NCI-H1105 treated with DMSO at 0.1 percent for 48 hours (cell line): Measurements from ENCODE around the gene DGUOK.
"Not testable (repeated sequence)": the region's sequence is repeated elsewhere in the genome, so short reads cannot be mapped to it uniquely, and the experiment has no call there.

Experiments
- DNase-seq: peaks from one replicate; lab custom pipeline; 2025; lab: John Stamatoyannopoulos, UW

Gene DGUOK

DNA sequence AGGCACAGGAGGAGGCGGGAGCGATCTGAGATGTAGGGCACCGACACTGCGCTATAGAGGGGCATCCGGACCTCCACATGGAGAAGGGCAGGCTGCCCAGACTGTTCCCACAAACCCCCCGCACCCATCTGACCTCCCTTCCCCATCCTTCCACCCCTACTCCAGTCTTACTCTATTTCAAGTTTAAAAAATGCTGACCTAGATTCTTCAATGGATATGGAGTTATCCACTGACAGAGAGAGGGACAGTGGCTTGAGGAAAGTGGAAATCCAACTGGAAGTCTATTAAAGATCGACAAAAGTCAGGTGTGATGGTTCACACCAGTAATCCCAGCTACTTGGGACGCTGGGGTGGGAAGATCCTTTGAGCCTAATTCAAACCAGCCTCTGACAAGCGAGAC is 5.1 kb upstream of the DGUOK start:
- no peak for DNase-seq

DNA sequence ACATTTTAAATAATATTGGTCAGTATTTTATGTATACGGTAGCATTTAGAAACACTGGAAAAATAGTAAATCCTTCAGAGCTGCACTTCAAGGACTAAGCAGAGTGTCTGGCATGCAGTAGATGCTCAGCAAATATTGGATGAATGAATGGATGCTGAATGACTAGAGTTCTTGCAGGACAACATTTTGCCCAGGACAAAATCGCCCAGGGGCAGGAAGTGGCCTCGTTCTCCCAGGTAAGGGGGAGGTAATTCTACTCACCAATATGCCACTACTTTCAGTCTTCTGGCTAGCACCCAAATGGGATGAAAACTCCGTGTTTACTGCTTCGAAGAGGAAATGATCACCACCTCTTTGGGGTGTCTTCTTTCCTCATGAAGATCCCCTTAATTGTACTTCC is 4.0 kb upstream of the DGUOK start:
- DNase-seq, result no peak

DNA sequence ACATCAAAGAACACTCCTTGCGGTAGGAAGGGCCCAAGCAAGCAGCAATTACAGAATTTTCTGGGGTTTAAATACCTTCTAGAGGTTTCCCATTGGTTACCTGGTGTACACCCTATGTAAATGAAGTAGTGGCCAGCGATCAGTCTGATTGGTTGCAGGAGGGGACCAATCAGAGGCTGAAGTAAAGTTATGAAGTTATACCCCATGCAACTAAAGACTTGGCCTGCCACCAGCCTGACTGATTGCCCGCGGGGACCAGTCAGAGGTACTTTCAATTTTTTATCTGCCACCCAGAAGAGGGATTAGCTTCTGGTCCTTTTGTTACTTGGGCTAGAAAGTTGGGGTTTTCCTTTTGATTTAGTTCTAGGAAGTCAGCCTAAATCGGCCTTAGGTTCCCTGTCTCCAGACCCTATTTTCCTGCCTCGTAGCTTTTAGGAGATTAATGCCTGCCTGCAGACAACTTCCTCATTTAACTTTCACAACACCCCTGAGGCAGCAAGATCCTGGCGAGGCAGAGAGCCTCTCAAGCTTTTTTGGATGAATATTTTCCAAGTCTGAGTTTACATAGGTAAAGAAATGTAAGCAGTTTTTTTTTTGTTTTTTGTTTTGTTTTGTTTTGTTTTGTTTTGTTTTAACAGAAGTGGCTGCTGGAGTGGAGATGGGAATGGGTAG is 1.5 kb upstream of the DGUOK start:
- no peak for DNase-seq

DNA sequence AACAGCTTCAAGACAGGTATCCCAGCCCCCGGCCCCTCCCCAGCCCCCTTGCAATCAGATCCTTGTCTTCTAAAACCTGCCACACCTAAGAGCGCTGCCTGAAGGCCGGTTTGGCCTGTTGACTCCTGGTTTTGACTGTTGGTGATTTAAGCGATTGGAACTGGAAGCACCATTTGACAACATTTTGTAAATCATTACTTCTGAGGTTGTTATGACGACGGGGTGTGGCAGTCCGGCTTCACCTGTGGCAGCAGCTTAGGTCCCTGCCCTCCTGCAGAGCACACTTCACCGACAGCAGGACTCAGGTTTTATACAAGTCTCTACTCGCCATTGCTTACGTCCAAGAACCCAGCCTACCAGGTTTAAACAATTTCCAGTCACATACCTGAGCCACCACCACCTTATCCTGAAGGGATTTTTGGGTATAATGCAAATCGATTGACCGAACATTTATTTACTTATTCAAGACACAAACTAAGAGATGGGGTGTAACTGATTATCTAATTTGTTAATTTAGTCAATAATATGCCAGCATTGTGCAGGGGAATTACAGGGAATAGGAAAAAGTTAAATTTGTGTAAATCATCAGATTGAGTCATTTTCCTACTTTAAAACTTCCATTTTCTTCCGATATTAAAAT is 707 bp upstream of the DGUOK start:
- DNase-seq, result no peak

DNA sequence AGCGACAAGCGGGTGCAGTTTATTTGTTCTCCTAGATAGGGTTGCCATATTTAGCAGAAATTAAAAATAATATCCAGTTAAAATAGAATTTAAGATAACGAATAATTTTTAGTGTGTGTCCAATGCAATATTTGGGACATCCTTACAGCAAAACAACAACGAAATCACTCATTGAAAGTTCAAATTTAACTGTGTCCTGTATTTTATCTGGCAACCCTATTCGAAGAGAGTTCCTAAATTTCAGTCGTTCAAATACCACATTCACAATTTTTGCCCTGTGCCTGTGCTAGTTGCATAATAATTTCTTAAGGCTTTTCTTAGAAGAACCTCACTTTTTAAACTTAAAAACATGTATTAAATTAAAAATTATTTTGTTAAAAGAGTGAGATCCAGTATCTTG is 664 bp downstream of the DGUOK start:
- no peak for DNase-seq

DNA sequence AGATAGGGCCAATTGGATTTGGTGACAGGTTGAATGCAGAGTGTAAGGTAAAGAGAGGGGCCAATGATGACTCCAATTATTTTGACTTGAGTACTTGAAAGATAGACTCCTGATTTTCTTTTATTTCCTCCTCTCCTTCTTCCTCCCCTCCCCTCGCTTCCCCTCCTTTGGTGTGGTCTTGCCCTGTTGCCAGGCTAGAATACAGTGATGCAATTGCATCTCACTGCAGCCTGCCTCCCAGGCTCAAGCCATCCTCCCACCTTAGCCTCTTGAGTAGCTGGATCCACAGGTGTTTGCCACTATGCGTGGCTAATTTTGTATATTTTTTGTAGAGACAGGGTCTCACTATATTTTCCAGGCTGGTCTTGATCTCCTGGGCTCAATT is 2.3 kb downstream of the DGUOK start:
- DNase-seq, result no peak

DNA sequence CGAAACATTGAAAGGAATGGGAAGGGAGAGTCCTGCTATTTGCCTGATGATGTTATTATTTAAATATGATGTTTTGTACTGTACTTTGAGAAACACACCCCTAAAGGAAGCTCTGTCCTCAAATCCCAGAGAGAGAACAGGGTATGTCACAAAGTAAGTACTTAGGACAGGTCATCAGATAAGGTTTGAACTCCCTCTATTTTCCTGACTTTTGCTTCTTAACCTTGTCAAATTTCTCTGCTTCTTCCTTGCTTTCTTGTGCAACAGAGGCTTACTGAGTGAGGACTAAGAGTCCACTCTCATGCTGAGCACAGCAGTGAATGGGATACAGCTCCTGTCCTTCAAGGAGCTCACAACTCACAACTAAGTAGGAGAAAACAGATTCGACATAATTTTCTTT is 3.7 kb downstream of the DGUOK start:
- DNase-seq, result no peak

DNA sequence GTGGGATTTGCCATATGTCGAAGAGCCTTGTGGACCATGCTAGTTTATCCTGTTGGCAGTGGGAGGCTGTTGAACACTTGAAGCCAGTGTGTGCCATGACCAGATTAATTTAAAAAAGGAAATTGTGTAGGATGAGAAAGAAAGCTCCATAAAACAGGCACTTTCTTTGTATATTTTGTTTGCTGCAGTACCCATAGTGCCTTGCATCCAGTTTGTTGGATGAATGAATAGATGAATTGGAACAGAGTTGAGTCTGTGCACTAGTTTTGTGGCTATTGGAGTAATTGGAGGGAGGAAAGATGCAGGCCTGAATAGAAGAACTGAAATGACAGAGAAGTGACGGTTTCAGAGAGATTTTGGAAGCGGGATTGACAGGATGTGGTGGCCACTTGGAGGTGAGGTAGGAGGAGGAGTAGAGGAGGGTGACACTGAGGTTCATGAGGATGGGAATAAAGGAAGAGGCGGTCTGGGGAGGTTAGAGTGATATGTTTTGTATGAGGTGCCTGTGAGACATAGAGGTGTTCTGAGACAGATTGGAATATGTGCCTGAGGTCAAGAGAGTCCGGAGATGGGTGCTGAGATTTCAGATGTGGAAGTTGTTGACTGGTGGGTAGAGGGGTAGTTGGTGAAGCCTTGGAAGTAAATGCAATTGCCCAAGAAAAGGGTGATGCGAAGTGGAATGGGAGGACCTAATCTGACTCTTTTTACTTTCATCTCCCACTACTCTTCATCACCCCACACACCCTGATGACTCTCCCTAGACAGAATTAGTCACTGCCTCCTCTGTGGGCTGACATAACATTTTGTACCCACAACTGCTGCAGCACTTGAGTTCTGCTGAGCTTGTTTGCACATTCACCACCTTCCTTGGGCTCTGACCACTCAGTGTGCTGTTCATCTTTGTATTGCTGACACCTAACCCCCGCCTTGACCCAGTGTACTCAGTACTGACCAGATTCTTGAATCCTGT is 5.1 kb downstream of the DGUOK start:
- DNase-seq, result no peak

DNA sequence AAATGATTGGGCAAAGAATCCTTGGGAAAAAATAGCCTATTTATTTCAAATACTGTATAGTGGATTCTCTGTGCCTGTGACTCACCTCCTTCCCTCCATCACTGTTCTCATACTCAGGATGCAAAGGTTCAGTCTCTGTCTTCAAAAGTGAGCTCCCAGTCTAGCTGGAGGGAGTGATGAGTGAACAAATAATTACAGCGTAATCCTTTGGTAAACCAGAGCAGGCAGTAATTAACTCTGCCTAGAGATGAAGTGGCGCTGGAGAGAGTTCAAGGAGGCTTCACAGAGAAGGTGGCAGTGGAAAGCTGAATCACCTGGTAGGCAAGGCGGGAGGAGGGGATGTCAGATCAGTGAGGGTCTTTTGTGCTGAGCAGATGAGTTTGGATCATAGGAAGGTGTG is 6.5 kb downstream of the DGUOK start:
- DNase-seq, result peak; percentile 58

DNA sequence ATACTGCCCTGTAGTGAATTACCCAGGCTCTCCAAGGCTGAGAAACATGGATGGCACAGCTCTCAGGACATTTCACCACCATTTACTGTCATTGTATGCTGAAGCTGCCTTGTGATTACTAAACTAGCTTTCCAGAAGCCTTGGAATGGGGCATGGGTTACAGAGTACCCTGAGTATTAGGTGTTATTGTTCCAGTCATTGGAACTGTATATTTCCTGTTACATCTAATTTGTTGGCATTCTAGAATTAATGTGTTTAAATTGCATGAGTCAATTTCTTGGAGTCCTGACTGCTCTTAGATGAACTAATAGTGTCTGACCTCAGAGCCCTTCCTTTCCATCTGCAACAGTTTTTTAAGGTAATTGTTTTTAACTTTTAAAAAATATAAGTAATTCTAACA is 9.0 kb downstream of the DGUOK start:
- DNase-seq, result no peak

DNA sequence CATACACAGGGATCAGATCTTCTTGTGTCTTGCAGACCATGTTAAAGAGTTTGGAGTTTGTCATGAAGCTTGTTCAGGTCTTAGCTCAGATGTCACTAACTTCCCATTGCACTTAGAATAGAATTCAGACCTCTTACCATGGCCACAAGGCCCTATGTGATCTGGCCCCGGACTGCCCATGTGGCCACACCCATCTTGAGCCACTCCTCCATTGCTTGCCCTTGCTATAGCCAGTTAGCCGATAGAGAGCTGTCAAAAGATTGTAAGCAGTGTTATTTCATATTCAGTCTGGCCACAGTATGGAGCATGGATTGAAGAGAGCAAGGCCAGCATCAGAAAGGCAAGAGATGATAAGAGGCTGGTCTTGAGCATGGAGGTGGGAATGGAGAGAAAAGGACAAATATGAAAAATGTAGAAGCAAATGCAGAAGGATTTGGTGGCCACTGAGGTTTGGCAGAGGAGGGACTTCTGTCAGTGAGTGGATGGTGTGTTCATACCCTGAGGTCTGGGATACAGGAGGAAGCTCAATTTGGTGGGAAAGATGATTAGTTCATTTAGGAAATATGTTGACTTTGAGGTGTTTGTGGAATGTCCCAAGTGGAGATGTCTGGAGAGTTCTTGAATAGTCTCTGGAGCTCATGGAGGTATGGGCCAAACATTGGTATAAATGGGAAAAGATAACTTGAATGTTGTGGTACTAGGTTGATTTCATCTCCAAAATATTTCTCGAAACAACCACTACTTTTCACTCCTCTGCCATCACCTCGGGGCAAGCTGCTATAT is 10.6 kb downstream of the DGUOK start:
- no peak for DNase-seq

DNA sequence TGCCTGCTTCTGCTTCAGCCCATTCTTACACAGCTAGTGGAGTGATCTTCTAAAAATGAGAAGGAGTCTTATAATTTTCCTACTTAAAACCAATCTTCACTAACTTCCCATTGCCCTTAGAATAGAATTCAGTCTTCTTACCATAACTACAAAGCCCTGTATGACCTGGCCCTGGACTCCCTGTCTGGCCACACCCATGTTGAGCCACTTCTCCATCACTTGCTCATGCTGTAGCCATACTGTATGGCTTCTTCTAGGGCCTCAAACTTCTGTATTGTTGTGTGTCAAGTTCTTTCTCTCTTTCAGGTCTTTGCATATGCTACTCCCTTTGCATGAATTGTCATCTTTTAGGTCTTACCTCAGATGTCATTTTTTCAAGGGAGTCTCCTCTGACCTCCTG is 11.2 kb downstream of the DGUOK start:
- DNase-seq, result no peak

DNA sequence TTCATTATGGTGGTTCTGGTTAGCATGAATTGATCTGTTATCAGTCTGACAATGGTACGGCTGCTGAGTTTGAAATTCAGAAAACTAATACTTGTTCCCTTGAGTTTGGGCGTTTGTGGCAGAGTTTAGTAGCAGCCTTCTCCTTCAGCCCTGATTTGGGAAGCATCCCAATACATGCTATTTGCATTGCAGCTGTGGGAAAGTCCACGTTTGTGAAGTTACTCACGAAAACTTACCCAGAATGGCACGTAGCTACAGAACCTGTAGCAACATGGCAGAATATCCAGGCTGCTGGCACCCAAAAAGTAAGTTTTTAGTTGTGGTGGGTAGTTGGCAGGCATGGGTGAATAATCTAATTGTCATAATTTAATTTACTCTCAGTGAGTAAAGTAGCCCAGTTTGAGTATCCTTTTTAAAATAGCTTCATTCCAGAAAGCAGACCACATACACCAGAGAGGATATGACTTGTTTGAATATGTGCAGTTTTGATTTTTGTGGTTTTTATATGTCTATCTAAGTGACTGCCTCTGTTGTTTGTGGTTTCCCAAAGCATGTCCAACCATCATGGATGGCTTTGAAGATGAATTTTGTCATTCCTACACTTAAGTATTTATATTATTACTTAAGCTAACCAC is 12.2 kb downstream of the DGUOK start:
- no peak for DNase-seq

DNA sequence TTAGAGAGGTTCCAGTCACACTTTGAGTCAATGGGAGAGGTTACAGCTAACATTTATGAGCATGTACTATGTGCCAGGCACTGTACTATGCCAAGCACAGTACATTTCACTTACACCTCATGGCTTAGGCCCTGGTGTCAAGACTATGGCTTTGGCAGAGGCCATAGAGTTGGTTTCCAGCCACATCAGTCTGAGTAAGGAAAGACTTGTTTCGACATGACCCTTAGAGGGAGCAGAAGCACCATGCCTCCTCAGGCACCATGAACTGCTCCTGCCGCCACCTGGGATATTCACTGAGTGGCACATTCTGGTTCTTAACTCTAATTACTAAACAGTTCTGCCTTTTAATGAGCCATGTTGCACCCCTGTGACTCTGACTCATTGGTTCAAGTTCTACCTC is 12.7 kb downstream of the DGUOK start:
- DNase-seq, result no peak

DNA sequence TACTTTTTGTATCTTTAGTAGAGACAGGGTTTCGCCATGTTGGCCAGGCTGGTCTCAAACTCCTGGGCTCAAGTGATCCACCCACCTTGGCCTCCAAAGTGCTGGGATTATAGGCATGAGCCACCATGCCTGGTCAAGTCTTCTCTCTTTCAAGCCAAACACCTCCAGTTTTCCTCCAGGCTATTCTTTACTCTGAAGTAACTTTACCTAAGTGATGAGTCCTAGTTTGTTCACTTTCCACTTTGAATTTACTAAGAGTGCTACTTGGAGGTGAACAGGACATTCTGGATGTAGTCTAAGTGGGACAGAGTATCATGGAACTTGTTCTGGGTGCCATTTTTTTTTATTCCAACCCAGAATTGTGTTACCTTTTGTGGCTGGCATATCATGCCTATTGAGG is 13.4 kb downstream of the DGUOK start:
- DNase-seq, result not testable (repeated sequence)

DNA sequence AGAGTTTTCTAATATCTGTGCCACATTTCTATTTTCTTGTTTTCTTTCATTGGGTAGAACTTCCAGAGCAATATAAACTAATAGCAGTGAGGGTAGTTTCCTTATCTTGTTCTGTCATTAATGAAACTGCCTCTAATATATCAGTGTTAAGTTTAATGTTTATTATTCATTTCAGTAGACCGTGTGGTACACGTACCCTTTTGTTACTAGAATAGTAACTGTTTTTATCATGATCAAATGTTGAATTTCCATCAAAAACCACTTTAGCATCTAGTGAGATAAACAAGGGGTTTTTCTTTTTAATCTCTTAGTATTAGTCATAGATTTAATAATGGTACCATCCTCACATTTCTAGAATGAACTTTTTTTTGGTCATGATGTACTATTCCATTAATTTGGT is 16.0 kb downstream of the DGUOK start:
- DNase-seq, result no peak

DNA sequence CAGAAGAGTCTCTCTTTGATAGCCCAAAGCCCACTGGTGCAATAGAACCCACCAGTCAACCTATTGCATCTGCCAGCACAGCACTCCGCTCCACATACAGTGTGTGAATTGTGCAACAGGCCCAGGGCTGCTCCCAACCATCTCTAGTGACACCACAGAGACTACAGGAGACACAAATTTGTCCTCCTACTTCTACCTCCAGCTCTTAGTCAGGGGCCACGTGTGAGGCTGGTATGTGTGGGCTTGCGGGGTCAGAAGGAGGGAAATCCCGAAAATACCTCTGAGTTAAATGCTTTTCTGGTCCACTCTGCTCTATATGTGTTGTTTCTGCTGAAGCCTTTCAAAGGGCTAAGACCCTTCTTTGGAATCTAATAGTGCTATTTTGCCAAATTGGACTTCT is 18.0 kb downstream of the DGUOK start:
- DNase-seq, result no peak

DNA sequence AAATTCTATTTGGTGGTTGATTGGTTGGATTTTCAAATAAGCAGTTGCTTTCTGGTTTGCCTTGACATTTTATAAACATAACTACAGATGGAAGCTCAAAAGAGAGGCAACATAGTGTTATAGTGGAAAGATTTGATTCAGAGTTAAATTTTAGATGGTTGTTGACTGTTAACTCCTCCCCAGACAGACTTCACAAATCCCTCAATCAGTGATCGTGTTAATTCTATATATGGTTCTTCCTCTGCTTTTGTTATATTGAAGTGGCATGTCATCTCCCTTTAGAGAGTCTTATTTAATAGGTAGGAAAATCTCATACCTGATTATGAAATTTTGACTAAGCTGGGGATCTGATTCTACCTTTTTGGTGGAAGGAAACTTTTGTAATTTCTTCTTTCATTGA is 19.5 kb downstream of the DGUOK start:
- no peak for DNase-seq

DNA sequence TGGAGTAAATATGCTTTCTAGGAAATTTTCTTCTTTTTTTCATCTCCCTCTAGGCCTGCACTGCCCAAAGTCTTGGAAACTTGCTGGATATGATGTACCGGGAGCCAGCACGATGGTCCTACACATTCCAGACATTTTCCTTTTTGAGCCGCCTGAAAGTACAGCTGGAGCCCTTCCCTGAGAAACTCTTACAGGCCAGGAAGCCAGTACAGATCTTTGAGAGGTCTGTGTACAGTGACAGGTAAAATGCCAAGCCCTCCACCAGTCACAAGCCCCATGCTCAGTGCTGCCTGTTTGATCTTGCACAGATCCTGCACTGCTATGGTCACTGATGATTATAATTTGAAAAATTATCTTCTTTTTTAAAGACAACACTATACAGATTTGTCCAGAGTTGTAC is 20.0 kb downstream of the DGUOK start:
- DNase-seq, result no peak

DNA sequence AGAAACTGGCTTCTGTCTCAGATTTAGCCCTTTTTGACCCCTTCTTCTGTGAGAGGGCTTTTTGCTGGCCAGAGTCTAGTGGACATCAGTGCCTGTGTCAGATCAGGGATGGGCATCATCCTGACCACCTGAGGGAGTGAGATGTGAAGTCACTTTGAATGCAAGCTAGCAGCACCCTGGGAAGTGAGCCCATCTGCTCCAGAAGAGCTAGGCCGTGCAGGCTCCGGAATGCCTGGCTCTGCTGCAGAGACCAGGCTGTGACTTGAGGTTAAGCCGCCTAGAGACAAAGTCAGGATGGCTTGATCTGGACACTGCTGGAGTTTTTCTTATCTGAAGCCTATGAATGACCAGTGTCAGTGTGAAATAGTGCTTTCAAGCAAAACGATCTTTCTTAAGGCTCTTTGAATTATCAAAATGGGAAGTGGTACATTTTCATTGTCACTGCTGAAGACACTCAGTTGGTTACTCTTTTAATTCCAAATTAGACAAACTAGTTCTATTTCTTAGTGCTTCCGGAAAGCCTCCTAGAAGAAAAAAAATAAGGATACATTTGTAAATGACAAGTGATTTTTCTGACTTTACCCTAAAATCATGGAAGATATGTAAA is 20.8 kb downstream of the DGUOK start:
- DNase-seq, result no peak

DNA sequence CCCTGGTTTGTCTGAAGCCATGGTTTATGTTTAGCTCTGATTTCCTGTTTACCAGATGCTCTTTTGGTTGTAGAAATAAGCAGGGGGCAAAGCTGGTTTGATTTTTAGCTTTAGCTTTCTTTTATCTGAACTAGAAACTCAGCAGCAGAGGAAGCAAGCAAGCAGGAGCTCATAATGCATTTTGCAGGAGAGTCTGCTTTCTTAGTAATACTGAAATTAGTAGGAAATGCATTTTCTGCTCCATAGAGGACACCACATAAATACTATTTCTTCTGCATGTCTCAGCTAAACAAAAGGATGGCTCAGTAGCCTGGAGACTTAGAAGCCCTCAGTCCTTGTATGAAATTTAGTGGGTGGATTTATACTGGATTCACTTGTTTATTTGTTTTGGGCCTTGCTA is 23.1 kb downstream of the DGUOK start:
- no peak for DNase-seq
